Measurements from ENCODE around the gene UBE2E2.

UBE2E2 gene

DNA sequence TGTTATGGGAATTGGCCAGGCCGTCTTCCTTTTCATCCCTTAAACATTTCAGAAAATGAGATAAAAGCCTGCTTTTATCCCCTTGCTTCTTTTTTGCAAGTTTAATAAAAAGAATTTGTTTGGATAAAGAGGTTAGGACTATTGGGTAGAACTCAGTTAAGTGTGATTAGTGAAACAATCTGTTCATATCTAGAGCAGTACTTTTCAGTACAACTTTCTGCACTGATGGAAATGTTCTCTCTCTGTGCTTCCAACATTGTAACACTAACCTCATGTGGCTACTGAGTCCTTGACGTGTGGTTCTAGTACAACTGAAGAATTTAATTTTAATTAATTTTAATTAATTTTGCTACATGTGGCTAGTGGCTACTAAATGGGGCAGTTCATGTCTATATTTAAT is 246.9 kb downstream of the UBE2E2 start:
- DNase-seq, result no peak

DNA sequence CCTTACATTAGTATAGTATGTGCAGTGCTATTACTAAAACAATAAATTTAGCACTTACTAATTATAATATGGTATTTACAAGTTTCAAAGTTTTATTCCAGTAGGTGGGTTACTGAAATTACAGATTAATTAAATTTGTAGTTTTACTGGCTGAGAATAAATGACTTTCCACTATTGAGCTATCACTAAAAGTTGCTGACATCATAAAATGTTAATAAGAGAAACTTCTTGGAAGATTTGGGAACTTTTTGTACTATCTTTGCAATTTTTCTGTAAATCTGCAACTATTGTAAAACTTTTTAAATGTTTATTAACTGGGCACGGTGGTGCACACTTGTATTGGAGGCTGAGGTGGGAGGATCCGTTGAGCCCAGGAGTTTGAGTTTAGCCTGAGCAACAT is 247.7 kb downstream of the UBE2E2 start:
- DNase-seq, result no peak

DNA sequence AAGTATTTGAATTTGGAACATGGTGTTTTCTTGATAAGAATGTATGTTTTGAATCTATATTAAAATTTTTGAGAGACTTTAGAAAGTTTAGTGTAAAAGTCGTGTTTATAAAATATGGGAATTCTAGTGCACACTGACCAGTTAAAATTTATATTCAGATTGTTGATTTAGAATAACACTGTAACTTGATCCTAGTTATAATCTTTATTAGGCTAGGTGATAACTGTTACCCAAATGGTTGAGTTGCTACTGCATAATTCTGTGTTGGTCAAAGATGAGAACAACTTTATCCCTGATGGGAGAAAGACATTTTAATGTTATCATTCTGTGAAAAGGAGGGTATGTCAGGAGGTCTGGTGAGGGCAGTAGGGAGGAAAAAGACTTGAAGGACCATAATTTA is 249.3 kb downstream of the UBE2E2 start:
- DNase-seq, result no peak

DNA sequence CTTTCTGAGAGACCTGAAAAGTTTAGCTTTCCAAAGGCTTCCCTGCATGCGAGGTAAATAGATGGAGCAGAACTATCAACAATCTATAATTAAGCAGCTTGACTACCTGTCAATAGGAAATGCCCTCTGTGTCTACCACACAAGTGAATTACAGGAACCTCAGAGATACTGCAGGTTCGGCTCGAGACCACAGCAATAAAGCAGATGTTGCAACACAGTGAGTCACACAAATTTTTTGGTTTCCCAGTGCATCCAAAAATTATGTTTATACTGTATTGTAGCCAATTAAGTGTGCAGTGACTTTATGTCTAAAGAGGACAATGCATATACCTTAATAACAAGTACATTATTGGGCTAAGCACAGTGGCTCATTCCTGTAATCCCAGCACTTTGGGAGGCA is 252.0 kb downstream of the UBE2E2 start:
- DNase-seq, result no peak

DNA sequence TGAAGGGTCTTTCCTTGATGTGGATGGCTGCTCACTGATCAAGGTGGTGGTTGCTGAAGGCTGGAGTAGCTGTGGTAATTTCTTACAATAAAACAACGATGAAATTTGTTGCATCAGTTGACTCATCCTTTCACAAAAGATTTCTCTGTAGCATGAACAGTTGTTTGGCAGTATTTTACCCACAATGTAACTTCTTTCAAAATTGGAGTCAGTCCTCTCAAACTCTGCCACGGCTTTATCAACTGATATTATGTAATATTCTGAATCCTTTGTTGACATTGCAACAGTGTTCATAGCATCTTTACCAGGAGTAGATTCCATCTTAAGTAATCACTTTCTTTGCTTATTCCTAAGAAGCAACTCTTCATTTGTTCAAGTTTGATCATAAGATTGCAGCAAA is 252.6 kb downstream of the UBE2E2 start:
- DNase-seq, result no peak

DNA sequence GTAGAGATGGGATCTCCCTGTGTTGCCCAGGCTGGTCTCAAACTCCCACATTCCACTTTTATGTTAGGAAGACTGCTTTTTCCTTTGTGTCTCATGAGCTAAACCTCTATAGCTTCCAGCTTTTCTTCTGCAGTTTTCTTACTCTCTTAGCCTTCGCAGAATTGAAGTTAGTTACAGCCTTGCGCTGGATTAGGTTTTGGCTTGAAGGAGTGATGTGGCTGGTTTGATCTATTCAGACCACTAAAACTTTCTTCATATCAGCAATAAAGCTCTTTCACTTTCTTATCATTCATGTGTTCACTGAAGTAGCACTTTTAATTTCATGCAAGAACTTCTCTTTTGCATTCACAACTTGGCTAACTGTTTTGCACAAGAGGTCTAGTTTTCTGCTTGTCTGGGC is 254.6 kb downstream of the UBE2E2 start:
- no peak for DNase-seq

DNA sequence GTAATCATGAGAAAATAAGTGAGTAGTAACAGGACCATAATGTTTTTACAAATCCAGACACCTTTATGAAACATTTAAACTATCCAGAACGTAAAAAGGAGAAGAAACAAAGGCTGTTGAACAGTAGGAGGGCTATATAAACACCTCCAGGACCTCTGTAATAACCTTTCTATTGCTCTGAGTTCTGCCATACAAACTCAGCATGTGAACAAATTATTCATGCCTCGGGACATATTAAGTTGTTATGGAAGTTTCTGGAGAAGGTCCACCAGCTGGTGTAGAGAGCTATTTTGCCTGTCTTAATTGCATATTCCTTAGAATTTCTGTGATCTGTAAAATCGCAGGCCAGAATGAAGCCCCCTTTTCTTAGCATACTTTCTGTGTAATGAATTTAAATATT is 256.3 kb downstream of the UBE2E2 start:
- no peak for DNase-seq

DNA sequence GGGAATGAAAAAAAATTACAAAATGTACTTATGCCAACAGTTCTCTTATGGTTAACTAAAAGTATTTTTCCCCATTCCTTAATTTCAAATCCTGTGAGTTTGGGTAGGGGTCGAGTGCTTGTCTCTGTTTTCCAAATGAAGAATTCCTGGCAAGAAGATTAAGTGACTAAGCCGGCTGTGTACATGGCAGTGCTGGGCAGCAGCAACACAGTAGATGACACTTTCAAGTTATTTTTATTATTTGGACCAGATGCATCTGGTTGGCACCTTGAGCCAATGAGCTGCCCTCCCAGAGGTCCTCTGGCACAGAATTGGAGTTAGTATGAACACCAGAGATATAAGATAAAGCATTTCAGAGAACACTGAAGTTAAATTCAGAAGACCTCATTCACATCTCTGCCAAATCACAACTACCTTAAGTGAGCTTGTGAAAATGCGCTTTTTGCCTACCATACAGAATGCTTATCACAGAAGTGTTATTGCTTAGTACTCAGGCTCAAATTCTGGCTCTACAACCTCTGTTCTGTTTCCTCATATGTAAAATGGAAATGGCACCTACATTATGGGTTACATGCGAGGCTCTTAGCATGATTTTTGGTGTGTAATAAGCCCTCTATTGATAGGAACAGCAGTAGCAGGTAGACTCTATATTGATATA is 256.9 kb downstream of the UBE2E2 start:
- no peak for DNase-seq

DNA sequence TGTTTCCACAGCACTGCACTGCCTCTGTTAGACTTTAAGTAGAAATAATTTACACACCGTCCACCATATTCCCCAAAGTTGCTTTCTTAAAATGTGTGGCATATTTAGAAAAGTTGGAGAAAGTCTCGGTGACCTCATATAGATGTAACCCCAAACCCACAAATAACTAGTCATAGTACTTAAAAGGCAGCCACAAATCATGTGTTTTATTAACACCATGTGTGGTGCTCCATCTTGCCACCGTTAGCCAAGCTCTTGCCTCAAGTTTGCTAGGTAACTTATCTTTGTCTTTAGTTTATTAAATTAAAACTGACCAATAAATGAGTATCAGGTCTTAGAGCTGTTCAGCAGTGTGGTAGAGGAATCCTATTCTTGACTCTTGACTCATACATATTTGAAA is 257.9 kb downstream of the UBE2E2 start:
- DNase-seq, result no peak

DNA sequence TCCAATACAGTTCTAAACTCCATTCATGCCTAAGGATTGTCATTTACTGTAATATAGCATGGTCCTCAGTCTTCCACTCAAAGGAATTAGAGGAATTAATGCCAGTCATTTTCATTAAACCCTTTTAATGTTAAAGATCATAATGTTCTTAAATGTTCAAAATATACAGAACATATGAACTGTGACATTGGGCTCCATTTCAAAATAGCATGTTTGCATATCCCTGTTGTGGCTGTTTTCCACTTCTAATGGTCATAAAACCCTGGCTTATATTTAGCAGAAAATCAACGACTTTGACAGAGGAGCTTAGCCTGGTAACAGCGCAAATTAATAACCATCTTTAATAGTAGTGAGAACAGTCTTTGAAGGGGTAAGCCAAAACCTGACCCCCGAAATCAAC is 260.7 kb downstream of the UBE2E2 start:
- DNase-seq, result no peak

DNA sequence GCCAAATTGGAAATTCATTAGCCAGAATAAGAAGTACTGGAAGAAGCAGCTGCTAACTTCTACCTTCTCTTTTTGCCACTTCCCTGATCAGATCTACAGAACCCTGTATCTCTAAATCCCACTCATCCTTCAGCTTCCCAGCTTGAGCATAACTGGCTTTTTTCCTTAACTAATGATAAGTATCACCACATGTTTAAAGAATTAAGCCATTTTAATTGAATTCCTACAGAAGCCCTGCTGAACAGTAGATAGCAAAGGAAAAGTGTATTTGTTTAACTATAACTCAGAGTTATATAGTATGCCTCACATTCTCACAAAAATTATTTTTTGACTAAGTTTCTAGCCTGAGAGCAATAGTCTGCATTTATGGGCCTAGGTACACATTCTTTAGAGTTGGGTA is 262.4 kb downstream of the UBE2E2 start:
- no peak for DNase-seq

DNA sequence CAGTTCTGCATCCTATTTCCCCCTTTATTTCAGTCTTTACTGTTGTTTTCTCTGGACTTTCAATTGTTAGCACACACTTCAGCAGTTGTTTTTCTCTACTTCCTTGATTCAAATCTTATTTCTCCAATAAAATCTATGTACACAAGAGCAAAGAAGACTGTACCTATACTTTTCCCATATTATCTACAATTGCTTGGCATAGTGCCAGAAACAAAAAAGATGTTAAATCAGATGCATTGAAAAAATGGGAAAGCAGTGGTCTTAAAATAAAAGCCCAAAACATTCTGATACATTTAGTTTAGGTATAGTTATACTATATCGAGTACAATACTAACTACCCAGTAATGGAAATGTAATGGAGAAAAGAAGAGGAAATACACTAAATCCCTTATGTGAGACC is 265.1 kb downstream of the UBE2E2 start:
- no peak for DNase-seq

DNA sequence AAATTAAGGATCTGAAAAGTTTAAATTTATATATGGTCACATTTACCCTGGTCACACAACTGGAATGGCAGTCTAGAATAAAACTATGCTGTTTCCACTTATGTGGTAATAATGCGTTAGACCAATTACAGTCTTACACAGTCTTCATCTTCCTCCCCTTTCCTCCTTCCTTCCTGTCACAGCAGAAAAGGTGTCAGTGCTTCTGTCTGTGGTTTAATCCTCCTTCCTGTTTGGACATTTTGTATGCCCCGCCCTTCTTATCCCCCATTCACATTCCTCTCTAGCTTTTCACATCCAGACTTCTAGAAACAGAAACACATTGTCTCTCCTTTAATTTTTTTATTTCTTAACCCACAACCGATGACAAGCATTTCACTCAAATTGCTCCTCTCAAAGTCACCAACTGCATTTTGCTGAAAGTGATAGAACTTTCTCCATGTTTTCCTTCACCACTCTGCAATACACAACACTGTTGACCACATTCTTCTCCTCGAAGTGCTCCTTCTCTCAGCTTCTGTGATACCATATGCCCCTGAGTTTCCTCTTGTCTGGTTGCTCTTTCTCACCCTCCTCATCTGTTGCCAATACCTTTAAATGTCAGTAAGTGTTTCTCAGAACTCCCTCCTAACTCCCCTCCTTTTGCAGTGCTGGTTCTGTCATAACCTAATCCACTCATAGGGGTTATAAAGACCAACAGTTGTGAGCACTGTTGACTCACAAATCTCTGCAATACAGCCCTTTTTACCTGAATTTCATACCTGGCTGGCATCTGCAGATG is 271.6 kb downstream of the UBE2E2 start:
- no peak for DNase-seq

DNA sequence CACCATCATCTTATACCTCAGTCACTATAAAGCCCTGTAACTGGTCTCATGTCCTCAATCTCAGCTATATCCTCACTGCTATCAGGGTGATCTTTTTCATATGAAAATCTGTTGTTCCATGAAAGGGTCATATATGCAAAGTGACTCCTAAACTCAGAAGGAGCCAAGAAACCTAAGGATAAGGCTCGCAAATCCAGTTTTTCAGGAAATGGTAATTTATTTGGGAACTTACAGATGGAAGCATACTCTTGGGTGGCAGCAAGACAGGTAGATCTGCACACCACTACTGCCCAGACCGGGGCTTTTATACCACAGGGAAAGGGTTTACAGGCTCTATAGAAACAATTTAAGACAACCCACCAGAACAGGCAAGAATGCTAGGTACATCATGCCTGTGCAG is 272.3 kb downstream of the UBE2E2 start:
- DNase-seq, result no peak

DNA sequence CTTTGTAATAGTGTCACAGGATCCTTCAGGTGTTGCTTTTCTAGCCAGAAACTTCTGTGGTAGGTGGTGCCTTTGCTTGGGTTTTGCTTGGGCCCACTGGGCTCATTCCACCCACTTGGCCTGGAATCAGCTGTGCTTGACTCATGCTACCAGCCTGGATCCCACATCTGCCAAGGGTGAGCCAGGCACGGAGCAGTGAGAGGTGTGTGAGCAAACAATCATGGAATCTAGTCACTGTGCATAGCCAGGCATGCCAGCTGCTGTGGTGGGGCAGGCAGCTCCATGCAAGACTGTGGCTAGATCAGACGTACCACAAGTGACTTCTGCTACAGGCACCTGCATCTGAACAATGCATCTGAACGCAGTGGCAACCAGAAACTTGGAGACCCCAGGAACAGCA is 275.9 kb downstream of the UBE2E2 start:
- no peak for DNase-seq

DNA sequence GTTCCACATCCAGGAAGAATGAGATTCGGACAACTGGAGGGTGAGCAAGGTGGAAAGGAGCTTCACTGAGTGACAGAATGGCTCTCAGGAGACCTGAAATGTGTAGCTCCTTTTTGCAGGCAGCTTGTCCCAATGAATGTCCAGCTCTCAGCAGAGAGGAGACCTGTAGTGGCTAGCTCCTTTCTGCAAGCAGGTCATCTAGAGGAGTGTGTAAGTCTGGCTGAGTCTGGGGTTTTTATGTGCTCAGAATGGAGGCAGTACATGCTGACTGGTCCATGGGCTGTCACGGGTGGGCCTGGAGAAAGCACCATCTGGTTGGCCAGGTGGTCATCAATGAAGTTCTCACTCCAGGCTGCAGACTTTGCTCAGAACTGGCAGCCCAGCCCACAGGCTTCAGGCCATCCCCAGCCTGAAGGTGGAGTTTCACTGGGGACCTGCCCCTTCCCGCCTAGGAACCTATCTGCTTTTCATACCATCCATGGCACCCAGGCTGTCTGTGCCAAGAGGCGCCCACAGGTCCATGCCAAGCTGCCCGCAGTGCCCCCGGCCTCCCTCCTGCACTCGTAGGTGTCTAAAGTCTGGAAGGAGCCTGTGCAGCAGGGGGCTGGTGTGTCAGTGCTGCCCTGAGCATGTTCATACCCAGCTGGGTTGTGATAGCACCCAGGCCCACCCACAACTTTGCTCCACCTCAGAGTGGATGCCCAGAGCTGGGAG is 276.6 kb downstream of the UBE2E2 start:
- DNase-seq, result no peak

DNA sequence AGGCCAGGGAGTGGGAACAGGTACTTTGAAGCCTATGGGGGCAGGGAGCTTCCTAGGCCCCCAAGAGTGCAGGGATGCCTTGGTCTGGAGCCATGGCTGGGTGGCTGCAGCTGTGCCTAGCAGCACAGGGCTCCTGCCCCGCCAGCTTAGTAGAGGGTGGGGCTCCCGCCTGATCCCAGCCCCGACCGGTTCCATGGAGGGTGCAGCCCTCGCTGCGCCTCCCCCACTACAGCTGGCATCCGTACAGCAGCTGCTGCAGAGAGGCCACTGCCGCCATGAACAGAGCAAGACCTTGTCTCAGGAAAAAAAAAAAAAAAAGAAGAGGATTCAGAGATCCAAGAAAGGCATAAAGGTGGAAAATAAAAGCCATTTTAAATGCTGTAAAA is 277.2 kb downstream of the UBE2E2 start:
- DNase-seq, result no peak

DNA sequence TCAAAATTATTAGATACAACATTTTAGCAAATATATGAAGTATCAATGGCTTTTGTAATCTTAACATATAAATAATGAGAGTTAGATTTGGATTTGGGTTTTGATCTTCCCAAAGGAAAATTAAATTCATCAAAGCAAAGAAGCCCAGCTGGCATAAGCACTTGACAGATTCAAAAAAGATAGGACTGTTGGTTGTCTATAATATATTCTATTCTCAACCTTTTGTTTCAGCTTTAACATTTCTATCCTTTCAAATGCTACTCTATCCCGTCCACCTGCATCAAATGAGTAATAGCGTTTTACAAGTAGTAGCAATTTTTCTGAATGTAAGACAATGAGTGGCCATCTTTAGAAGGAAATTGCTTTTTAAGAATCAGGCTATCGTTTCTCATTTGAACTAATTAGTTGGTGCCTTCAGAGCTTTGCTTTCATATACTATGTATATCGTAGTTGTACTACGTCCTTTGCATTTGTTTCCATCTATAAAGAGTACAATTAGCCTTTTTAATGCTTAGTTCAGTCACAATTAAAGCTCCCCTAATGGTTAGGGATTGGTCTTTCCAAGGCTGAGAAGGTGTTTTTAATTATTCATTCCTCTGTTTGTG is 278.0 kb downstream of the UBE2E2 start:
- no peak for DNase-seq

DNA sequence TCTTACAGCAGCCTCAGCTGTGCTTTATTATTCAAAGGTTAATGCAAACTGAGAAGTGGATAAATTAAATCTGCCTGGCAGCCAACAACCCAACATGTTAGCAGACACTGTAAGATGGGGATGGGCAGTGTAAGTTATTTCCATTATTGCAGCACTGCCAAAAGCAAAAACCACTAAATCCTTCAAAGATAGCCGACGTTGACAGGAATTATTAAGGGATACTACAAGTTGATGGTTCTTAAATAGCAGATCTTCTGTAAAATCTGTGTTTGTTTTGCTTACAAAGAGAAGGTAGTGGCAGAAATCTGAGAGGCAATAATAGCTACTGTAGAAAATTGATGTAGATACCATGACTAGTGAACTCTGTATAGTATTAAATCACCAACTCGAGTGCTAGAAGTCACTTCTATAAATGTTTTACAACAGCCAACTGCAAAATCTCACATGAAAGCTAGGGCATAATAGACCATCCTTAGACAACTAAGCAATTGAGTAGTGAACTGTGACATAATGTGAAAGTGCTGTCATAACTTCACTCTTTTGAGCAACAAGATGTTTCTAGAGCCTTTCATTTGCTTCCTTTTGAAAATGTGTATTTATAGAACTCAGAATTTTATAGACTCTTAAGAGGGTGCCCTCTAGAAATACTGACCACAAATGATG is 278.6 kb downstream of the UBE2E2 start:
- no peak for DNase-seq

DNA sequence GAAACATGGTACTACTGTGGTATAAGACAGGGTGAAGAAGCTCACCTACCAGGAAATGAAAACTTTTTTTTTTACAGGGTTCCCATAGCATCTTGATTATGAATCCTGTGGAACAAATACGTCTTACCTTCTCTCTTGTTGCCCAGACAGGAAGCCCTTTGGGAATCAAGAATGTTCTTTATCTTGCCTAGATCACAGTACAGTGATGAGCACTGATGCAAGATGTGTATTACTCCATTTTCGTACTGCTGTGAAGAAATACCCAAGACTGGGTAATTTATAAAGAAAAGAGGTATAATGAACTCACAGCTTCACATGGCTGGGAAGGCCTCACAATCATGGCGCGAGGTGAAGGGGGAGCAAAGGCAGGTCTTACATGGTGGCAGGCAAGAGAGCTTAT is 281.3 kb downstream of the UBE2E2 start:
- no peak for DNase-seq

DNA sequence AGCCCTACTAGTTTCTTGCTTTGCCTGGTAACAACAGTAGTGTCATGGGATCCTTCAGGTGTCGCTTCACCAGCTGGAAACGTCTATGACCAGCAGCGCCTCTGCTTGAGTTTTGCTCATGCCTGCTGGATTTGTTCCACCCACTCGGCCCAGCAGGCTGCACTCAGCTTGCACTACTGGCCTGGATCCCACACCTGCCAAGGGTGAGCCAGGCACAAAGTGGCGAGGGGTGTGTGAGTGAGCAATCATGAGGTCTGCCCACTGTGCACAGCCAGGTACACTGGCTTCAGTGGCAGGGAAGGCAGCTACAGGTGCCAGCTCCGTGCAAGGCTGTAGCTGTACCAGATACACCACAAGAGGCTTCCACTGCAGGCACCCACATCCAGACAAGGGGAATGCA is 282.8 kb downstream of the UBE2E2 start:
- DNase-seq, result no peak

DNA sequence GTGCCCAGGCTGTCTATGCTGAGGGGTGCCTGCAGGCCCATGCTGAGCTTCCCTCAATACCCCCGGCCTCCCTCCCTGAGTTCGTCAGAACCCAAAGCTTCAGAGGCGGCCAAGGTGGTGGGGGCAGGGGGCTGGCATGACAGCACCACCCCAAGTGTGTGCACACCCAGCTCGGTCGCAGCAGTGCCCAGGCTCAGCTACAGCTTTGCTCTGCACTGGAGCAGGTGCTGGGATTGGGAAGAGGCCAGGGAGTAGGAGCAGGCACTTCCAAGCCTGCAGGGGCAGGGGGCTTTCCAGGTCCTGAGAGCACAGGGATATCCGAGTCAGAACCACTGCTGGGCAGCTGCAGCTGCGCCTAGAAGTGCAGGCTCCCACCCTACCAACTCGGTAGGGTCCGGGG is 283.9 kb downstream of the UBE2E2 start:
- DNase-seq, result no peak

DNA sequence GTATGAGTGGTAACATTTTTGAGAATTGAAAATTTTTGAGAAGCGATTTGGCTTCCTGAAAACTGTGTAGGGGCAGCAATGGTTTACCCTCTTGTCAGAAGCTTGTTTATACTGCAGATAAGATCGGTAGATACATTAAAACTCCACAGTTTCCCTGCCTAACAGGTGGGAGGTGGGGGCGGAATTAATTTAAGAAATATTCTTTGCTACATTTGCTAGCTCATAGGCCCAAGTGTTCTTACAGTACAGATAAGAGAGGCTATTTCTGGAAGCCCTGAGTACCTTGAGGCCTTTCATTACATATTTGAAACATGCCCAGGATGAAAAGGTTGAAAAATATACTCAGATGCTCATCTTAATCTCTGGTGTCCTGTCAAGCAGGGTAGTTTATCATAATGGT is 285.5 kb downstream of the UBE2E2 start:
- DNase-seq, result no peak
